DMS53 treated with DMSO at 0.1 percent for 48 hours (cell line): Measurements from ENCODE around the gene DLGAP1.
"Not testable (repeated sequence)": the region's sequence is repeated elsewhere in the genome, so short reads cannot be mapped to it uniquely, and the experiment has no call there.

ENCODE experiments used
- DNase-seq: peaks from one replicate; lab custom pipeline; 2025; ENCODE audit not compliant: unreplicated experiment; lab: John Stamatoyannopoulos, UW

Gene DLGAP1

DNA sequence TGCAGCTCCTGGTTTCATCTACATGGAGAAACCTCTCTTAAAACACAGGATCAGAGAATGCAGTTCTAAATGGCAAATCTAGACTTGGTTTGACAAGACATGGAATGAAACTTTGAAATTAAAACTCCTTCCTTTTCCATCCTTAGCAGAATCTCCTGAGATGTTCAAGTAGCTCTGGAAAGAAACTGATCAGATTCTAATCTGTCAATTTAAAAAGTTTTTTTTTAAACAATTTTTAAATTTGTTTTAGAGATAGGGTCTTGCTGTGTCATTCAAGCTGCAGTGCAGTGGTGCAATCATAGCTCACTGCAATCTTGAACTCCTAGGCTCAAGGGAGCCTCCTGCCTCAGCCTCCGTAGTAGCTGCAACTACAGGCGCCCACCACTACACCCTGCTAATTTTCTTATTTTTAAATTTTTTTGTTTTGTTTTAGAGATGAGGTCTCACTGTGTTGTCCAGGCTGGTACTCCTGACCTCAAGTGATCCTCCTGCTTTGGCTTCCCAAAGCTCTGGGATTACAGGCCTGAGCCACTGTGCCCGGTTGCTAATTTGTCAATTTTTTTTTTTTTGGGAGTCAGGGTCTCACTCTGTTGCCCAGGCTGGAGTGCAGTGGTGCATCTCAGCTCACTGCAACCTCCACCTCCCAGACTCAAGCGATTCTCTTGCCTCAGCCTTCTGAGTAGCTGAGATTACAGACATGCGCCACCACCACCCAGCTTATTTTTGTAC lies 788.4 kb downstream of the DLGAP1 start:
- no peak for DNase-seq

DNA sequence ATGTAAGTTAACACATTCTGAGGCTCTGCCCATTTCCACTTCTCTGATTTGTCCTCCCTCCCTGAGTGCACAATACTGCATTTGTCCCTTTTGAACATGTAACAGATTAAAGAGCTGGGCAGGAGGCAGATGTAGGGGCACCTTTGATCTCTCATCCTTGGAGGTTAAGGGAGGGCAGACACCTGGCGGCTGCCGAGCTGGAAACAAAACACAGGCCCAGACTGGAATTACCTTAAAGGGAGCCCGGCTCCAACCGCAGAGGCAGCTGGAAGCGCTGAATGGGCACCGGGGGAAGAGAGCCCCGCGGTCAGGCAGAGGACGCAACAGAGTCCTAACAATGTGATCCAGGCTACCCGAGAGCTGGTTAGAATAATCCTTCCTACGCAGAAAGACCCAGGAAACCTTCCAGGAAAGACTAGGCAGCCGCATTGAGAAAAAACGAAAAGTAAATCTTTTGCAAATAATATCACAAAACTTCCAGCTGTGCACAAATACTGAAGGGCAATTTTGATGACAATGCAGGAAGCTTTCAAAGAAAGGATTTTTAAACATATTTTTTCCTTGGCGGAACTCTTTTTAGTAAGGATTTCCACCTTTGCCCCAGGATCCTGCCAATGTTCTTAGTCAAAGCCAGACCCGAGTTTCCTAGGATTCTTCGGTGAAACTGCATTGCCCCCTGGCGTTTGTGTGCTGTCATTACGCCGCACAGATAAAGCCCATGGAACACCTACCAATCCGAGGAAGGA lies 789.2 kb downstream of the DLGAP1 start:
- DNase-seq, result peak; percentile 99

DNA sequence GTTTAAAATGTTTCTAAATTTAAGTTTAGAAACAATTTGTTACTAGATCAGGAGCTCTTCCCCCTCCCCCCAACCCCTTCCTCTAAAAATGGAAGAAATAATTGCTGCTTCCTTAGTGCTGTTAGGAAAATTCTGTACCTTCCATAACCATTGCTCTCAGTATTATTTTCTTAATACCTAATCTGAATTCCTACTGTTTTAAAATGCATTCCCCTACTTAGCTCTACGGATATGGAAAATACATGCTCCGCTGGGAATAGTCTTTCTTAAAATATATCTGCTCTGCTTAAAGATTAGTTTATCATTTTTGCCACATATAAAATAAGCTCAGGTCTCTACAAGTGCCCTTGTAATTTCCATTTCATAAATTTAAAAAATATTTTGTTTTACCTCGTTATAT lies 789.9 kb downstream of the DLGAP1 start:
- DNase-seq, result no peak

DNA sequence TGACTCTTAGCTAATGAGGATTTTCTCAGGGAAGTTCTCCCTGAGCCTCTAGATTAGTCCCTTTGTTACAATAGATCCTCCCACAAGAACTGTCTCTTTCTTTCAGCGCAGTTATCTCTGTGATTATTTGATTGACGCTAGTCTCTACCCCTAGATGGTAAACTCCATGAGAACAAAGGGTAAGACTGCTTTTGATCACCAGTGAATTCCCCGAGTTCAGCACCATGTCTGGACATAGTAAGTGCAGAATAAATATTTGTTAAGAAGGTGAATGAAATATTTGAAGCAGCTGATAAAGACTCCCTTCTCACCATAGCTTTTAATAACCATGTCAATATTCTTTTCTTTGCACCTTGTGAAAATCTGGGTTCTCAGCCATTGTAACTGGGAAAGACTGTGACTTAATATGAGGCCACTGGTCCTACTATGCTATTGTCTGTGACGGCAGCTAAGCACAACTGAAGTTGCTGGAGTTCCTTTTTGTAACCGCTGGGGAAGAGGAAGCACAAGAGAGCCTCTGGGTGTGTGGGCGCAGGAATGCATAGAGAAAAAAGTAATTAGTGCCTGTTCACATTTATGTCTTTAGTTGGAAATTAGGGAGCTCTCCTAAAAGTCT lies 790.4 kb downstream of the DLGAP1 start:
- DNase-seq, result peak; percentile 84

DNA sequence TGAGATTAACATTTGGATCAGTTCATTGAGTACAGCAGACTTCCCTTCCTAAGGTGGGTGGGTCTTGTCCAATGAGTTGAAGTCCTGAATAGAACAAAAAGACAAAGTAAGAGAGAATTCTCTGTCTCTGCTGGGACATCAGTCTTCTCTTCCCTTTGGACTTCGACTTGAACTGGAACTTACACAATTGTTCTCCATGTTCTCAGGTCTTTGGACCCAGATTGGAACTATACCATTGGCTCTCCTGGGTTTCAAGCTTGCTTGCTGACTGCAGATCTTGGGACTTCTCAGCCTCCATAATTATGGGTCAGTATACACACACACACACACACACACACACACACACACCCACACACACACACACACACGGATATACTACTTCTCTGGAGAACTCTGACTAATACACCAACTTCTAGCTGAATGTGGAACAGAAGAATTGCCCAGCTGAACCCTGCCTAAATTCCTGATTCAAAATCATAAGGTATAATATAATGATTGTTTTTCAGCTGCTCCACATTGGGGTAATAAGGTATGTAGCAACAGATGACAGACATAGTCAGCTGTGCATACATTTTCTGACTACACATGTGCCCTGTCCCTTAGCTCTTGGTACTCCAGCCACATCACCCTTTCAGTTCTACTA lies 791.1 kb downstream of the DLGAP1 start:
- no peak for DNase-seq

DNA sequence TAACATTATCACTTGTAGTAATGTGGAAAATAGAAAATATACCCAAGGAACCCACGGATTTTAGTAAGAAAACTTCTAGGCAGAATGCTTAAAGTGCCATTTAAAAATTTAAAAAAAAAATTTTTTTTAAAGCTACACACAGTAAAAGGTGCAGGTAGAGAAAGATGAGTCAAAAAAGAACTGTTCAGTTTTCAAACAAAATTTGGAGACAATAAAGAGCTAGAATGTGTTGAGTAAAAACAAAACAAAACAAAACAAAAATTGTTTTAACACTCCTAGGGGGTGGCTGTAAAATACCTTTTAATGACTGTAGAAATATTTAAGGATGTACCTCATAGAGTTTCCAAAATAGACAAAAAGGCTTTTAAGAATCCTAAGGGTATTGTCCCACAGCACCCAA lies 793.1 kb downstream of the DLGAP1 start:
- DNase-seq, result no peak

DNA sequence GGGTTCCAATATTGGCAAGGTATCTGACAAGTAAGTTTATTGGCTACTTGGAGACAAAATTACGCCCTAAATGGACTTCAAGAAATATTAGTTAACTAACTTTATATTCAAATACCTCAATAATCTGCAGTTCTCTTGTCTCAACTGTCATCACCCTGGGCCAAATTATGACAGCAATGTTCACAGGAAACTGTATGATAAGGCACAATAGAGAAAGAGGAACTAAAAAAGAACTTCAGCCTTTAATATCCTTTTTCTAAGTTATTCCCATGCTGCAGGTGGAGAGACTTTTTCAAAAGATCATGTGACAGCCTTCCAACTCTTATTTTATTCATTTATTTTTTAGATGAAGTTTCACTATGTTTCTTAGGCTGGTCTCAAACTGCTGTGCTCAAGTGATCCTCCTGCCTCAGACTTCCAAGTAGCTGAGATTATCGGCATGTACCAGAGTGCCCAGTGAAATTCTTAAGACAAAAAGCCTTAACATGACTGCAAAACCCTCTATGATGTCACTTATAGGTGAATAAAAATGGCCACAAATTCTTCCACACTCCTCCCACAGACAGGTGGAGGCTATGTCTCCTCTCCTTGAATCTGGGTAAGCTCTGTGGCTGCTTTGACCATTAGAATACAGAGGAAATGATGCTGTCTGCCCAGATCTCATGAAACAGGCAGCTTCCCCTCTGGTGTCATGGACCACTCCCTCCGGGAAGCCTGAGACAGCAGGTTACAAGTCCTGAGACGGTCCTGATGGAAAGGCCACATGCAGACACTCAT lies 794.2 kb downstream of the DLGAP1 start:
- no peak for DNase-seq

DNA sequence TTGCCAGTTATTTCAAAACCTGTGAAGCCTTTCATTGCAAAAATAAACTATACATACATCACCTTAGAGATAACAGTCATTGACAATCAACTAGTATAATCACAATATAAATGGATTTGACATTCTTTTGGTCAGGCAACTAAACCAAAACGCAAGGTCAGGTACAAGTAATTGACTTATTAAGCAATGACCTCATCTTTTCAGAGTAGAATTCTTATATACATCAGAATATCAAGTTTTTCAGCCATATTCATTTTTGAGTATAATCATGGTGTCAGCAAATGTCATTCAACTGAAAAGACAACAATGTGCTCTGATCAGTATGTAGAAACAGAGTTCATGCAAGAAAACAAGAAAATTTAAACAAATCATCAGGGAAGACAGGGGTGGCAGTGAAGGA lies 796.6 kb downstream of the DLGAP1 start:
- DNase-seq, result no peak

DNA sequence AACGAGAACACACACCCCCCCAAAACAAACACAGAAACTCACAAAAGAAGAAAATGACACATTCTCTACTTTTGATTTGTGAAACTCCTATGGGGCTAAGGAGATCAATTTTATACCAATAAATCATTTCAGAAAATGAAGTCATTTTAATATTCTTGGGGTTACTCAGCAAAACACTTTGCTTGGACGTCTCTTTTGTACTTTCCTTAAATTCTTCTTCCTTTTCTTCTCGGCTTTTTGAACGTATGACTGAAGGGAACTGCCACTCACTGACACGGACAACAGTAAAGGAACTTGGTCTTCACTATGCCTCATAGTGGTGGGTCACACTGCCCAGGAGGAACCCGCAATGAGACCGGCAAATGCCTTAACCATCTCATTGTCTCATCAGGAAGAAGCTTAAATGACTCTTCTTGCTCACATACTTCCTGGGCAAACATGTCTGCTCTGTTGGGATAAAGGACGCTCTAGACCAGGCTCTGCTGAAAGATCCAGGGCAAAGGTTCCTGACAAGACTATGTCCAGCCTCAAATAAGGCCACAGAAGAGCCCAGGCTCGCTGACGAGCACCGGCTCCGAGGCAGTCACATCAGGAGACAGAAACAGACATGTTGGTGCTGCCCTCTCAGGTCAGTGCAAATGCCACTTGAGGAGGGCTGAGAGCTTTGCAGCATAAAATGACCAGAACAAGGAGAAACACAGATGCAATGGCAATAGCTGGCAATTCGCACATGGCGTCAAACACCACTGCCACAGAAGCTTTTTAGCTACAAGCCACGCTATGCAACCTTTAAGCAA lies 799.7 kb downstream of the DLGAP1 start:
- peak; percentile 67 for DNase-seq

DNA sequence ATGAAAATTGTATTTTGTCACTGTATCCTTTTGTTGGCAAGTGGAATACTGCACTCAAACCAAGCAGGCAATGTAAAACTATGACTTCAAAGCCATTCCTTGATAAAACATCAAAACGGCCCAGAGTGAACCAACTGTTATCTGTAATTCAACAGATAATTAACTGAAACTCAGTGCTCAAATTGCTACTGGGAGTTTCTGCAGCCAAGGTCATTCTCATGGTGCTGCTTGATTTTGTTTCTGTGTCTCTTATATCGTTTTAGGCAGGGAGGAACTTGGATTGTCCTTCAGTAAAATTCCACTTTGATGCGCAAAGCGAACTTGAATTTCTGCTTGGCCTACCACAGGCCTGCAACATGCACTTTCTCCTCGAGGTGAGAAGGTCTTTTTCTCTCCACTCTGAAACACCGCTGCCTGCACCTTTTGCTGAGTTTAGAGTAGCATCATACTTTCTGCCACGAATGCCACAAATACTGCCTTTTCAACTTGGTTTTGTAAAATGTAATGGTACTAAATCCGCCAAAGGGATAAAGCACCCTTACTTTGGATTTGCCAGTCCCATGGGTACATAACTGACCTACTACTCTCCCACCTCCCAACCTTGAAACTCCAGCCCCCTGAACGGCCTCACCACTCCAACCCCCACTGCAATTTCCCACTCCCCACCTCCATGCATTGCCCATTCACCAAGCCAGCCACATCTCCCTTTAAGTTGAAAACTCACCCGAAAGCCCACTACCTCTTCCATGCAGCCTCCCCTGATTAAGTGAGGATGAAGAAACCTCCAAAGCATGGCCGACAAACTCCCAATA lies 800.5 kb downstream of the DLGAP1 start:
- no peak for DNase-seq

DNA sequence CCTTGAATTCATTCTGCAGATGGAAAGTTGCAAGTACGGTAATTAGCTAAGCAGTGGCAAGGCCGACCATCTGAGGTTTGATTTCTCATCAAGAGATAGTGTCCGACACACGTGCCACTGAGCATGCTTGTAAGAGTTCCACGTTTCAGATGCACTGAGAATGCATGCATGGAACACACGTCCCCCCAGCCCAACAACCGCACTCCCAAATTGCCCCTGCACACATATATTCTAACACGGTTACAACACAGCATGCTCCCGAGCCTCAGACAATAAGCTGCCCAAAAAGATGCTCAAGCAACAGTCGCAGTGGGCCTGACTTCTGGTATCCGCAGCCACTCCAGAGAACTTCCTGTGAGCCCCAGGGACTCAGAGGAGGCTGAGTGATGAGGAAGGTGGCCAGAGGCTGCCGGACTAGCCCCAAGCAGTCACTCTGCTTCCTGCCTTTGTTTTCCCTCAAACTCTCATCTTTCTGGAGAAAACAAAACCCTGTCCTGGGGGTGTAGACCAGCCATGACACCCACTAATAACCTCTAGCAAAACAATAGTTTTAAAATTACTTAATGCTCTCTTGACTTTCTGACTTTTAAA lies 801.2 kb downstream of the DLGAP1 start:
- no peak for DNase-seq

DNA sequence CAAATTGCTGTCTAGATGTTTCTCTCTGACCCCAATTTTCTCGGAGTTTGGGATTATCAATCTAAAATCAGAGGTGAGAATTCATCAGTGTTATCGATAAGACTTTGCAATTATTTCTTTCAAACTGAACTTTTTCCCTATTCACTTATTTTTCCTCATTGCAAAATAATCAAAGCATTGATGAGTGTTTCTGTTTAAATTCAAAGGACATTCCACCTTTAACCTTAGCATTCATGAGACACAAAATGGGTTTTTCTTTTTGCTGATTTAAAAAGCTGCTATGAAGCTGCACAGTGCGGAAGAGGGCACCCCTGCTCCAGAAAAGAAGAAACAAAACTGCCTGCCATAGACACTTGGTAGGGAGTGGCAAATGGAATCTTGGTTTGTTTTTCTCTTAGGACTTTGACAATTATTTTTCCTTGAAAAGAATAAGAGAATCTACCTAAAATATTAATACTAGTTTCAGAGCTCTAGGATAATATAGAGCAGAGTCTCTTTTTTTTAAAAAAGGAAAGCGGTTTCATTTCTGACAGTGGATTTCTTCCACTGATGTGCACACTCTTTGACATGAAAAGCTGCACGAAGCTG lies 801.8 kb downstream of the DLGAP1 start:
- no peak for DNase-seq

DNA sequence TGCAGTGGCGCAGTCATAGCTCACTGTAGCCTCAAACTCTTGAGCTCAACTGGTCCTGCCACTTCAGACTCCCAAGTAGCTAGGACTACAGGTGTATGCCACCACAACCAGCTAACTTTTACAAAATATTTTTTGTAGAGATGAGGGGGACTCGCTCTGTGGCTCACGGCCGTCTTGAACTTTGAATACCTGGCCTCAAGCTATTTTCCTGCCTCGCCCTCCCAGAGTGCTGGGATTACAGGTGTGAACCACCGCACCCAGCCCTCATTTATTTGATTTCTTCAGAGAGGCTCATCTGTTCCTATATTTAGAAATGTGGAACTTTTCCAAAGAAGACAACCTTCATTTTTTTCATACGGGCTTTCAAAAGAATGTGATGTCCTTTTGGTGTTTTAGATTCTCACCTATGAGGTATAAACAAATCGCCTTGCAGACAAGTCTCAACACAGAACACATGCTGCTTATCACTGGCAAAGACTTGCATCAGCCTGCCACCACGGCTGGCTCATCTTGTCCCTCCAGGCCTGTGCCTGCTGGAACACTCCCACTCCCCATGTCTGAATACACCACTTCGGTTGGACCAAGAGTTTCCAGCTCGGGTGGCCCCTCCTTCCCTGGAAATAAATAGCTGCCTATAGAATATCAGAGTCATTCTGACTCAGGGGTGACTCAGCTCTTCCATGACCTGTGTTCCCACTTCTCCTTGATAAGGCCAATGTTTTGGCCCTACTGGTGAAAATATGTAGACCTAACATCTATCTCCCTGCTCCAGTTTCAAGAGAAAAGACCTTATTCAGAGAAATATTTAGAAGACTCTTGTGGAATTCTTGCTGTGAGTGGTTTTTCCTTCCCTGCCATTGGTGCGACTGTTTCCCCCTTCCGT lies 802.5 kb downstream of the DLGAP1 start:
- DNase-seq, result peak; percentile 98

DNA sequence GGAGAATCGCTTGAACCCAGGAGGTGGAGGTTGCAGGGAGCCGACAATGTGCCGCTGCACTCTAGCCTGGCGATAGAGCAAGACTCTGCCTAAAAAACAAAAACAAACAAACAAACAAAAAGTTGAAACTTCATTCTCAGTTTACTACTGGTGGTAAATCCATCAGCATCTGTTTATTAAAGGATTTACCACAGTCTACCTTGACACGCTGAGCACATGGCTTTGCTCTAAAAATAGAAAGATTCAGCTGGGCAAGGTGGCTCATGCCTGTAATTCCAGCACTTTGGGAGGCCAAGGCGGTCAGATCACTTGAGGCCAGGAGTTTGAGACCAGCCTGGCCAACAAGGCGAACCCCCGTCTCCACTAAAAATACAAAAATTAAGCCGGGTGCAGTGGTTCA lies 803.8 kb downstream of the DLGAP1 start:
- no peak for DNase-seq

DNA sequence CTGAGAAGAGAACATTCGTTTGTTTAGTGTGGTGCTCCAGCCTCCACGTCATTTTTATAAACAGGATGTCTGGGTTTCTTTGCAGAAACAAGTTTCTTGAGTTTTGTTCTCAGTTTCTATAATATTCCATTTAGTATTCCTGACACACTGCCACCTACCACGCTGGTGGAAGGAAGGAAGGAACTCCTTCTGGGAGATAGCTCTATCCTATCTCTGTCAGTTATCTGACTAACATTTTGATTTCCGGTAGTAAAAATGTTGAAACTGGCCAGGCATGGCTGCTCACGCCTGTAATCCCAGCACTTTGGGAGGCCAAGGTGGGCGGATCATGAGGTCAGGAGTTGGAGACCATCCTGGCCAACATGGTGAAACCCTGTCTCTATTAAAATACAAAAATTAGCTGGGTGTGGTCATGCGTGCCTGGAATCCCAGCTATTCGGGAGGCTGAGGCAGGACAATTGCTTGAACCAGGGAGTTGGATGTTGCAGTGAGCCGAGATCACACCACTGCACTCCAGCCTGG lies 804.5 kb downstream of the DLGAP1 start:
- not testable (repeated sequence) for DNase-seq

DNA sequence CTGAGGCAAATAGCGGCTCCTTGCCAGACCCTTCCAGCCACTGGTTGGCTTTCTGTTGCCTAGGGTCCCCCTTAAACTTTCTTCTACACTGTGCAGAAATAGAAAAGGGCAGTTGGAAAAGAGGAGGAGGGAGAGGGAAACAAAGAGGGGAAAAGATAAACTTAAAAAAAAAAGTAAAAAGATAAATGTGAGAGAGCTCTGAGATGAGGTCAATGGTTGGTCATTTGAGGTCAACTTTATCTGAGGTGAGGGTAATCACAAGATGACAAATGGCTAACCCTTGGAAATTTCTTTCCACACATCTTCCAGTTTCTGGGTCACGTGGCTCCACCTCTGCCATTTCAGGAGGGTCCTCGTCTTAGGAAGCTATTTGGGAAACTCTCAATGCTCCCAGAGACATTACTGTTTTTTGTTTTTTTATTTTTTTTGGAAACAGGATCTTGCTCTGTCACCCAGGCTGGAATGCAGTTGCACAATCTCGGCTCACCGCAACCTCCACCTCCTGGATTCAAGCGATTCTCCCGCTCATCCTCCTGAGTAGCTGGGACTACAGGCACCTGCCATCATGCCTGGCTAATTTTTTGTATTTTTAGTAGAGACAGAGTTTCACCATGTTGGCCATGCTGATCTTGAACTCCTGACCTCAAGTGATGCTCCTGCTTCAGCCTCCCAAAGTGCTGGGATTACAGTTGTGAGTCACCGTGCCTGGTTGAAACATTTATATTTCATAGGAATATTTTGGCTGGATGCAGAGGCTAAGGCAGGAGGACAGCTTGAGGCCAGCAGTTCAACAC lies 805.3 kb downstream of the DLGAP1 start:
- DNase-seq, result no peak
